T-helper 1 cell treated with Interleukin-12 subunit alpha and Interleukin-12 subunit beta and Interleukin-4 antibody, amounts not matched to agents 30 ng/mL and 1 ng/mL, for 36 hours (primary cell): ENCODE results near the gene LRCH1. TPM values are rescaled to one million over a fixed set of nuclear protein-coding genes. Genes with fewer than 3 reads are reported as not detected.

Experiments
- intact Hi-C: fragments of 100-400 bp; cut with micrococcal nuclease; formaldehyde crosslinking; loops from one replicate; pipeline ENCODE4 v1.15.1; 2024
- total RNA-seq: library from RNA; stranded (reverse); gene quantifications from 2 replicates; pipeline ENCODE4 v1.2.3, GENCODE V29; 2022

The LRCH1 gene
- total RNA-seq, 1 donor from 2014 or later, result 23.7 TPM

- intact Hi-C loops, result no loop called here
Measured at GRCh38 chr13:46535825-46536224, 17.1 kb upstream of the LRCH1 start.

GRCh38 chr13:46536341-46536740 is 16.6 kb upstream of the LRCH1 start:
- intact Hi-C loops, result no loop called here

- intact Hi-C loops, result no loop called here
Measured at GRCh38 chr13:46539231-46539630, 13.7 kb upstream of the LRCH1 start.

- intact Hi-C loops, result no loop called here
Measured at GRCh38 chr13:46541210-46541609, 11.8 kb upstream of the LRCH1 start.

DNA sequence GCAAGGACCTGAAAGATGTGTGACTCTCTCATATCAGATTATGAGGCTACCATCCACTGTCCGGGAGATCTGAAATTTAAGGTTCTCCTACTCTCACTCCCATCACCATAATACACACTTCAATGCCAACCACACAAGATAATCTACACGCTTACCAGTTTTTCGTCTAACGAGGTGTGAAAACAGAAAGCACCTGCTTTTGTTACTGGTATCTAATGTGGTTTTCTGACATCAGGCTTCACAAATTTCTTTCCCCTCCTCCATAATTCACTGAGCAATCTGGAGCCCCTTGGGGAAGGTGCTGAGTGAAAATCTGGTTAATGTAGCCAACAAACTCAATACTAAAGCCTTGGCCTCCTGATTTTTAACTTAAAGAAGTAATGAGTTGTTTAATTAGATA is 10.1 kb upstream of the LRCH1 start:
- intact Hi-C loops, result no loop called here

DNA sequence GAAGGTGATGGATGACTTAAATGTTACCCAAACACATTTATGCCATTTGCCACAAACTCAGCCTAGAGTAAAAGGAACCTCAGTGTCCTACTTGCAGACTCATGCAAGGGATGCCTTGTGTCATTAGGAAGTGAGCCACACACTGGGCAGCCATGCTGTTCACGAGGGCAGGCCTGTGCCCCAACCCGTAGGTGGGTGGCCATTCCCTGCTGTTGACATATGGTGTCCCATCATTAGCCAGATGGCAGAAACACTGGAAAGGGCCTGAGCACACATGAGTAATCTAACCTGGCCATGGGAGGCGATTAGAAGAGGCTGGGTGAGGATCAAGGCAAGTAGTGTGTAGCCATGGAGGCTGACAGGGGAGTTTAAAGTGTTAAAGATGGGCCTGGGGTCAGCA is 9.7 kb upstream of the LRCH1 start:
- intact Hi-C loops, result no loop called here

GRCh38 chr13:46544208-46544607 is 8.8 kb upstream of the LRCH1 start:
- intact Hi-C loops, result no loop called here

DNA sequence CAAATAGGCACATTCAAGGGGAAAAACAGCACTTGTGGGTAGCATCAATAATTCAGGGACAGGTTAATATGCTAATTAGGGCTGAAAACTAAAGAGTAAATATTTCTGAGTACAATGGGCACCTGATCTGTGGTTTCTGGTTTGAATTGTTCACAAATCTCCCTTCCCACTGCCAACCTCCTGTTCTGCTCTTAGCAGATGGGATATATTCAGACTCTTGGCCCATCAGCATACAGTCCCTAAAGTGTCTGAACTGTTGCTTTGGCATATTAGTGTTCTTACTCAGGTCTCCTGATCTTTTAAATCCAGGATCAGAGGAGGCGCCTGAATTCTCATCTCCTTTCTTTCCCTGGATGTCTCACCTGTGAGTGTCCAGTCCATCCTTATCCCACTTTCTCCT is 8.2 kb upstream of the LRCH1 start:
- intact Hi-C loops, result no loop called here

DNA sequence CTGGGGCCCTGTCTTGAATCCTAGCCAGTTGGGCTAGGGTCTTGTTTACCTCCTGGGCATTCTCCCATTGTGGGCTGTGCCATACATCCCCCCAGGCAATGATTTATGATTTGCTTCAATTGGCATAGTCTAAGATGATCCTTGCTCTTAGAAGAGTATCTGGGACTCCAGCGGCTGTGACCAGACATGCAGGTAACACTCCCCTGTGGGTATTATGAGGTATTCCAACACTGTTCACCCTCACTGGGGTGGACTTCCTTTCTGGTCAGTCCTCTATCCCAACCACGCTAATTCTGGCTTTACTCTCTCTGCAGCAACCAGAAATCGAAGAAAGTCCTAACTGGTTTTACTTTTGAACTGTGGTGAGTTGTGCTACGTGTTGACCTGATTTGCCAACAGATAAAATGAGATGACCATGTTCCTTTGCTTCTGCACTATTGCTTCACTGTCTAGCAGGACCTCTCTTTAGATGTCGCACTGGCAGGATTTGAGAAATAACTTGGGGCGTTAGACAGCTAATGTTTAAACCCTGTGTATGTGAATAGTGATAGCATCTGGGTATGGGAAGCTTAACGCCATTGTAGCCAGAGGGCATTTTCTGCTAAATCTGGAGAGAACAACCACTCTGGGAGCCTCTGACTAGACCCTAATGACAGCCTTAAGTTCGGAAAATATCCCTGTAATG is 6.7 kb upstream of the LRCH1 start:
- intact Hi-C loops, result no loop called here

- intact Hi-C loops, result loop anchor here (1.0 to 10.0 kb wide), 6 partner anchors 58 to 1754 kb away; partner anchors contain the start of genes RB1 and ZC3H13
Measured at GRCh38 chr13:46550822-46551221, 2.1 kb upstream of the LRCH1 start.

DNA sequence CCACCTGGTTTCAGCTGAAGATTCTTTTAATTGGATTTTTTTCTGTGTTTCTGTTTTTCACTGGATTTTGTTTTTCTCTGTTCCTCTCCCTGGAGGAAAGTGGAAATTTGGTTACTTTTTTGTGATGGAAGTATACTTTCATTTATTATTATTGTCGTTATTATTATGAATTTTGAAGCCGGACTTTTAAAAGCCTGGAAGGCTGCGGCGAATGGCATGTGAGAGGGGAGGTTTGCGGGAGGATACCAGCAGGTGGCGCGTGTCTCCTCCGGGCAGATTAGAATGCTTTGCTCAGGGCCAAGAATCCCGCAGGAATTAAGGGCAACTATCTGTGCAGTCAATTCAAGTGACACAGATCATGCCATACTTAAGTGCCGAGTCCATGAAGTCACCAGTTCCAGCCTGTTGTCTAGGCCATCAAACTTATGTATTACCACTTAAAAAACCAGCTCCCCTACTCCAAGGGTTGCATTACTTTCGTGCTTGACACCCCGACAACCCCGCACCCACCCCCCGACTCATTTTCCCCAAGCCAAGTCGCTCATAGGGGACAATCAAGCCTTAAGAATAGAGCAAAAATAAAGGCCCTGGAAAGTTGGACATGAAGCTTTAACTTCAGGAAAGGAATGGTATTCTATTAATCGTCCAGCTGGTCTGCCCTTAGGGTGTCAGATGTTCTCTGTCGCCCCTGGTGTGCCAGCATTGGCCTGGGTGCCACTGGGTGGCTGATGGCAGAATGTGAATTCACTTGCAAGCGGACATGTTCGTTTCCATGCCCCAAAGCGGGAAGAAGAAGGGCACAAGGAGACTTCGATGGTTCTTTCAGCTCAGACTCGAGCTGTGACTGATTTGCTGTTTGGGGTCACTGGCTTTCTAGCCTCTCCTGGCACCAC is 1.3 kb upstream of the LRCH1 start:
- intact Hi-C loops, result loop anchor here (1.0 to 10.0 kb wide), 7 partner anchors 58 to 1753 kb away; partner anchors contain the start of genes RB1 and ZC3H13

DNA sequence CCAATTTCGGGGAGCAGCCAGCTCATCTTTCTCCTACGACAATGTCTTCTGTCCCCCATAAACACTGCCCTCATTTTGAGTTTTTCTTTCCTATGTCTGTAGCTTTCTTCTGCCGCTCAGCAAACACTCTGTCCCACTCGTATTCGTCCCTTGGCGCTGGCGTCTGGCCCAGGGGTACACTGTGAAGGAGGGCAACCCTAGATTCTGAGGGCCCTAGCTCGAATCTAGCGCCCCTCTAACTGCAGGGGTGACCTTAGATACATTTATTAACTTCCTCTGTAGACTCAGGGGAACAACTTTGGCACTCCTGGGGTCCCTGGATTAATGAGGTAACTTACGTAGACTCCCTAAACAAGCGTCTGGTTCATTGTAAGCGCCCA is 677 bp upstream of the LRCH1 start:
- intact Hi-C loops, result loop anchor here (2.0 to 10.0 kb wide), 4 partner anchors 255 to 1753 kb away; partner anchors contain the start of genes RB1 and ZC3H13

DNA sequence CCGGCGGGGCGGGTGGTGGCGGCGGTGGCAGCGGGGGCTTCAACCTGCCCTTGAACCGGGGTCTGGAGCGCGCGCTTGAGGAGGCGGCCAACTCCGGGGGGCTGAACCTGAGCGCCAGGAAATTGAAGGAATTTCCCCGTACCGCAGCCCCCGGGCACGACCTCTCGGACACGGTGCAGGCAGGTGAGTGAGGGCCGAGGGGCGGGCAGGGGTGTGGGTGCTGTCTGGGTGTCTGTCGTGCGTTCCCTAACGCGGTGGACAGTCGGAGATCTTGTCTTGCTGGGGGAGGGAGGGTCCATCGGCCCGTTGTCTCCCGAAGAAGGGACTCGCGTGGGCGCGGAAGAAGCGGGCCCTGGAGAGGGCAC is 533 bp downstream of the LRCH1 start:
- intact Hi-C loops, result loop anchor here (2.0 to 10.0 kb wide), 4 partner anchors 256 to 1751 kb away; partner anchors contain the start of genes RB1 and ZC3H13

- intact Hi-C loops, result loop anchor here (1.0 to 10.0 kb wide), 16 partner anchors 23 to 1751 kb away; partner anchors contain the start of genes COG3, ESD, LCP1 and RB1
Measured at GRCh38 chr13:46553886-46554858, 1.2 kb downstream of the LRCH1 start.

- intact Hi-C loops, result loop anchor here (1.0 to 10.0 kb wide), 15 partner anchors 22 to 1750 kb away; partner anchors contain the start of genes COG3, ESD, LCP1 and RB1
Measured at GRCh38 chr13:46554951-46555350, 2.0 kb downstream of the LRCH1 start.

- intact Hi-C loops, result loop anchor here (2.0 to 10.0 kb wide), 6 partner anchors 21 to 1749 kb away; partner anchors contain the start of genes COG3, RB1 and TPT1
Measured at GRCh38 chr13:46555722-46556417, 2.9 kb downstream of the LRCH1 start.

DNA sequence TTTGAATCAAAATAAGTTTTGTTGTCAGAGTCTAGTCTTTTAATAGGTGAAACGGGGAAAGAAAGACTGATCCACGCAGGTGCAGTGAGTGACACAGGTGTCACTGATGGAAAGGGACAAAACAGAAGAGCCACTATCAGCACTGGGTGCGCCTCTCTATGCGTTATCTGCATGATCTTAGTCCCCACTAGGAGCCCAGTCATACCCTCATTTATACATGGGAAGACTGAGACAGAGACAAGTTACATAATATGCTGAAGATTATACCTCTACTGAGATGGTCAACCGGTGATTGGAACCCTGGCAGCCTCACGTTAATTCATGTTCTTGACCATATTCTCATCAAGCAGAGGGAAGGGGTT is 3.4 kb downstream of the LRCH1 start:
- intact Hi-C loops, result loop anchor here (10.0 kb wide), 1 partner anchor 1748 kb away; the partner anchor contains the start of gene RB1

- intact Hi-C loops, result loop anchor here (10.0 kb wide), 1 partner anchor 1745 kb away; the partner anchor contains the start of gene RB1
Measured at GRCh38 chr13:46559272-46559805, 6.4 kb downstream of the LRCH1 start.

DNA sequence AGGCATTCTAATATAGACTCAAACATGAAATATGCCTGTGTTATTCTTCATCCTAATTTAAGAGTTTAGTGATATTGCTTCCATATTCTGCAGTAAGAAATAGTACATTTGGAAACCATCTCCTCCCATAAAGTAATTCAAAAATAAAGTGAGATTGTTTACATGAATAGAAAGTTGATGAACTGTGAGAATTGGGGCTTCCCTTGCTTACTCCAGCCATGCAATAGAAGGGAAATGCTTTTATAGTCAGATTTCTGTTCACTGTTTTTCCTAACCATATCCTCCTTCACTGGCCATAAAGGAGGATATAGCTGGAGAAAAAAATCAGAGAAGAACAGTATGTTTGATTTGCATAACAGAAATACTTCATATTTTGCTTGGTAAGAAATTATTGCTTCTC is 7.8 kb downstream of the LRCH1 start:
- intact Hi-C loops, result no loop called here

DNA sequence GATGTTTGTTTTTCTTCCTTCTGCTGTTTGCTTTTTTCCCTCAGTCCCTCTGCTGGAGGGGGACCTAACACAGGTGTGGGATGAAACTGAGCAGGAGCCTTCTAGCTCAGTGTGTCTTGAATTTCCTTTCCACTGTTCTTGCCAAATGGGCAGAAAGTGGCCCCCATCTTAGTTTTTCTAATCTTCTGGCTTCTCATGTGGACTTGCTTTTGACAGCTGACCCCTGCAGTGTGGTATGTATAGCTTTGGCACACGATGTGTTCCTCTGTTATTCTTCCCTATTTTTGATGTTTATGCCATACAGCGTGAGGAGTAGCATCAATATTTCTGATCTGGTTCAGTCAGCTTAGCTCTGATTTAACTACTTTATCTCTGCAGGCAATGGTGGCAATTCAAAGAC is 8.3 kb downstream of the LRCH1 start:
- intact Hi-C loops, result no loop called here
